ENCODE measurements around the gene COIL. TPM values are rescaled to one million over a fixed set of nuclear protein-coding genes. Genes with fewer than 3 reads are reported as not detected.

COIL gene
- total and polyA plus RNA-seq, 2 donors (not counting 3 experiments of a cell fraction or from before 2014, with no cell fraction given) = 4.2 to 20.6 TPM

DNA sequence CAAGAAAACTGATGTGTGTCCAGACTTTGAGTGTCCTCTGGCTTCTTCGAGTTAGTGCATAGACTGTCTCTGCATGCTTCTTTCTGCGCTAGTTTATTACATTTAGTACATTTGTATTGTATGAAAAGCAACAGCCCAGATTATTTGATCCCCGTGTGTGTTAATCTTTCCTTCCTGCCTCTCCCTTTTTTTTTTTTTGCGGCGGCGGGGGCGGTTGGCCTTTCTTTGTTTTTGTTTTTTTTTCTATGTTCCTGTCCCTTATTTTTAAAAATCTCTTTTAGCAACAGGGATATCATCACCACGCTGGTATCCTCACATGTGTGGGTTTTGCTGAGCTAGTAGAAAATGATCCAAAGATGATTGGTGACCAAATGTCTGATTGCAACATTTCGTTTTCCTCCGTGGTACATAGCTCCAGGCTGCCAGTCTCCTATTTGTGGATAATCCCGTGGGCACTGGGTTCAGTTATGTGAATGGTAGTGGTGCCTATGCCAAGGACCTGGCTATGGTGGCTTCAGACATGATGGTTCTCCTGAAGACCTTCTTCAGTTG is 26.5 kb upstream of the COIL start:
- H3K4me2 ChIP-seq (ENCODE audit: insufficient read depth, low read length) = no peak overlapping the region
- no peak overlapping the region for H3K27ac ChIP-seq (ENCODE audit: insufficient read depth, low read depth, low read length)
- no TSS peak for BruUV-seq (replicated peaks)
- peaks cover 0 to 8% of the 10 kb centered on the region in 2 experiments for H3K36me3 ChIP-seq (ENCODE audit: control insufficient read depth in 2 of 2, extremely low read depth in 1 of 2, insufficient read depth in 2 of 2, low read length in 2 of 2)
- no peak overlapping the region for H3K9ac ChIP-seq (replicated peaks; ENCODE audit: extremely low read depth, insufficient read depth, low read length)
- dilution Hi-C loops (cut with MboI; ENCODE audit: extremely low pct_ligation_motif_present, low sequenced_read_pairs) (no loop called here), intact Hi-C loops (cut with micrococcal nuclease) (no loop called here)
- no peak overlapping the region for H2AFZ ChIP-seq (ENCODE audit: low read depth, low read length)
- no peak for DNase-seq (ENCODE audit: low read depth, low spot score)
- H3K4me1 ChIP-seq (ENCODE audit: control insufficient read depth, extremely low read depth, insufficient read depth, low read length) = no peaks in the 10 kb centered on the region
- H3K9me1 ChIP-seq (replicated peaks; ENCODE audit: control insufficient read depth, extremely low read depth, insufficient read depth, low read length) = no peaks in the 10 kb centered on the region
- no peak for TF ChIP-seq POLR2A (IDR thresholded peaks at IDR 0.05; ENCODE audit: low read depth, low read length)
- no peak for TF ChIP-seq EZH2 (IDR thresholded peaks at IDR 0.05; ENCODE audit: borderline replicate concordance, low read depth, low read length, severe bottlenecking)
- TF ChIP-seq, protein P1, sequence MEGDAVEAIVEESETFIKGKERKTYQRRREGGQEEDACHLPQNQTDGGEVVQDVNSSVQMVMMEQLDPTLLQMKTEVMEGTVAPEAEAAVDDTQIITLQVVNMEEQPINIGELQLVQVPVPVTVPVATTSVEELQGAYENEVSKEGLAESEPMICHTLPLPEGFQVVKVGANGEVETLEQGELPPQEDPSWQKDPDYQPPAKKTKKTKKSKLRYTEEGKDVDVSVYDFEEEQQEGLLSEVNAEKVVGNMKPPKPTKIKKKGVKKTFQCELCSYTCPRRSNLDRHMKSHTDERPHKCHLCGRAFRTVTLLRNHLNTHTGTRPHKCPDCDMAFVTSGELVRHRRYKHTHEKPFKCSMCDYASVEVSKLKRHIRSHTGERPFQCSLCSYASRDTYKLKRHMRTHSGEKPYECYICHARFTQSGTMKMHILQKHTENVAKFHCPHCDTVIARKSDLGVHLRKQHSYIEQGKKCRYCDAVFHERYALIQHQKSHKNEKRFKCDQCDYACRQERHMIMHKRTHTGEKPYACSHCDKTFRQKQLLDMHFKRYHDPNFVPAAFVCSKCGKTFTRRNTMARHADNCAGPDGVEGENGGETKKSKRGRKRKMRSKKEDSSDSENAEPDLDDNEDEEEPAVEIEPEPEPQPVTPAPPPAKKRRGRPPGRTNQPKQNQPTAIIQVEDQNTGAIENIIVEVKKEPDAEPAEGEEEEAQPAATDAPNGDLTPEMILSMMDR (IDR thresholded peaks at IDR 0.05; ENCODE audit: extremely low read depth in 1 of 2, insufficient read depth in 1 of 2, low read depth in 1 of 2, low read length in 2 of 2) = no peak
- no peak for TF ChIP-seq POLR2AphosphoS5 (IDR thresholded peaks at IDR 0.05; ENCODE audit: insufficient read depth, low read depth, low read length)
- no peak for TF ChIP-seq JUN (IDR thresholded peaks at IDR 0.05; ENCODE audit: borderline replicate concordance, insufficient read depth, insufficient read length, low read depth)
- TF ChIP-seq MYC (IDR thresholded peaks at IDR 0.05; ENCODE audit: low read depth, low read length) = no peak
- no peak for TF ChIP-seq FOS (IDR thresholded peaks at IDR 0.05; ENCODE audit: borderline replicate concordance, insufficient read depth, low read length)
- TF ChIP-seq GATA2 (IDR thresholded peaks at IDR 0.05; ENCODE audit: insufficient read depth, insufficient read length, low read depth, low read length) = no peak
- TF ChIP-seq, protein P2, sequence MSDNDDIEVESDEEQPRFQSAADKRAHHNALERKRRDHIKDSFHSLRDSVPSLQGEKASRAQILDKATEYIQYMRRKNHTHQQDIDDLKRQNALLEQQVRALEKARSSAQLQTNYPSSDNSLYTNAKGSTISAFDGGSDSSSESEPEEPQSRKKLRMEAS (IDR thresholded peaks at IDR 0.05; ENCODE audit: insufficient read depth, insufficient read length) = no peak
- H3K79me2 ChIP-seq (ENCODE audit: control insufficient read depth, insufficient read depth, low read length) = no peaks in the 10 kb centered on the region
- H3K4me3 ChIP-seq (replicated peaks in 1 of 3; ENCODE audit: insufficient read depth in 1 of 3, low read depth in 1 of 3, low read length in 3 of 3) = no peak overlapping the region
- H3K9me3 ChIP-seq (replicated peaks; ENCODE audit: control insufficient read depth, insufficient read depth, low read length) = no peaks in the 10 kb centered on the region
- CTCF ChIA-PET = no interaction called here
- H3K27me3 ChIP-seq (ENCODE audit: control insufficient read depth in 2 of 2, insufficient read depth in 2 of 2, low read length in 2 of 2) = no peaks in the 10 kb centered on the region
- FAIRE-seq = no peak
- H4K20me1 ChIP-seq (replicated peaks; ENCODE audit: control insufficient read depth, extremely low read depth, insufficient read depth, low read length) = no peaks in the 10 kb centered on the region
- POLR2A ChIA-PET = no interaction called here
